GM18502 (cell line): ENCODE results near the gene ERCC6L2.

Experiments used
- ATAC-seq: cut with Tn5 transposase; IDR thresholded peaks from one replicate; pipeline ENCODE4 v1.9.1; 2021; ENCODE audit warnings: mild to moderate bottlenecking; ENCODE audit not compliant: unreplicated experiment, poor library complexity

Gene ERCC6L2

GRCh38 chr9:95966306-95966705 is 90.8 kb downstream of the ERCC6L2 start:
- no peak for ATAC-seq

- no peak for ATAC-seq
Observed at GRCh38 chr9:95970317-95970716, 94.8 kb downstream of the ERCC6L2 start.

GRCh38 chr9:95971815-95972214 is 96.3 kb downstream of the ERCC6L2 start:
- no peak for ATAC-seq

- ATAC-seq = no peak
Observed at GRCh38 chr9:95974389-95974788, 98.9 kb downstream of the ERCC6L2 start.

GRCh38 chr9:95977371-95977770 is 101.9 kb downstream of the ERCC6L2 start:
- ATAC-seq = no peak

GRCh38 chr9:95978106-95978505 is 102.6 kb downstream of the ERCC6L2 start:
- ATAC-seq = no peak

GRCh38 chr9:95979446-95979845 is 104.0 kb downstream of the ERCC6L2 start:
- no peak for ATAC-seq

- no peak for ATAC-seq
Observed at GRCh38 chr9:95980262-95981125, 105.0 kb downstream of the ERCC6L2 start.

GRCh38 chr9:95981761-95982390 is 106.4 kb downstream of the ERCC6L2 start:
- ATAC-seq = no peak

GRCh38 chr9:95985440-95986055 is 110.1 kb downstream of the ERCC6L2 start:
- no peak for ATAC-seq

- ATAC-seq = no peak
Observed at GRCh38 chr9:95989297-95989696, 113.8 kb downstream of the ERCC6L2 start.

- no peak for ATAC-seq
Observed at GRCh38 chr9:95991326-95991725, 115.8 kb downstream of the ERCC6L2 start.

- no peak for ATAC-seq
Observed at GRCh38 chr9:95992536-95992935, 117.0 kb downstream of the ERCC6L2 start.

- no peak for ATAC-seq
Observed at GRCh38 chr9:95993337-95993736, 117.8 kb downstream of the ERCC6L2 start.

GRCh38 chr9:95999390-95999789 is 123.9 kb downstream of the ERCC6L2 start:
- no peak for ATAC-seq

GRCh38 chr9:96004379-96004778 is 128.9 kb downstream of the ERCC6L2 start:
- ATAC-seq = no peak

- no peak for ATAC-seq
Observed at GRCh38 chr9:96006296-96006879, 130.9 kb downstream of the ERCC6L2 start.

- ATAC-seq = no peak
Observed at GRCh38 chr9:96006961-96007360, 131.5 kb downstream of the ERCC6L2 start.

GRCh38 chr9:96008502-96009222 is 133.2 kb downstream of the ERCC6L2 start:
- ATAC-seq = no peak

- ATAC-seq = no peak
Observed at GRCh38 chr9:96009223-96009602, 133.7 kb downstream of the ERCC6L2 start.
